Posterior cingulate gyrus (tissue), 11 donors: ENCODE measurements around the gene GAL3ST3.
"Not testable (repeated sequence)": the region's sequence is repeated elsewhere in the genome, so short reads cannot be mapped to it uniquely, and the experiment has no call there.

ENCODE experiments used
- DNase-seq, 10 donors: peaks; one replicate each; pipeline versions ENCODE4 v3.0.0 to v3.0.0-alpha.2; 2020 to 2021; ENCODE audit warnings: mixed read lengths in 3 of 10
- intact Hi-C: fragments of 100-400 bp; cut with DNase I; formaldehyde crosslinking; loops from one replicate; pipeline ENCODE4 v1.15.1; 2023

The GAL3ST3 gene

GRCh38 chr11:66047541-66048365 lies 1.2 kb downstream of the GAL3ST3 start:
- DNase-seq = peak in 1 of 10 donors; percentile 77
- intact Hi-C loops = loop anchor here (5.0 kb wide), 1 partner anchor 45 kb away; the partner anchor contains the start of genes BANF1 and EIF1AD

GRCh38 chr11:66046901-66047300 lies 2.1 kb downstream of the GAL3ST3 start:
- no peak for DNase-seq
- intact Hi-C loops = loop anchor here (5.0 kb wide), 1 partner anchor 45 kb away; the partner anchor contains the start of genes BANF1 and EIF1AD

- DNase-seq = peak; percentile 70 to 97 (median 82)
- intact Hi-C loops = loop anchor here (5.0 kb wide), 1 partner anchor 43 kb away; the partner anchor contains the start of genes BANF1 and EIF1AD
Observed at GRCh38 chr11:66045177-66045639, 3.8 kb downstream of the GAL3ST3 start.

GRCh38 chr11:66044757-66045156 lies 4.2 kb downstream of the GAL3ST3 start:
- DNase-seq = peak in 1 of 10 donors; percentile 13
- intact Hi-C loops = loop anchor here (5.0 kb wide), 1 partner anchor 42 kb away; the partner anchor contains the start of genes BANF1 and EIF1AD

GRCh38 chr11:66042996-66043906 lies 5.7 kb downstream of the GAL3ST3 start:
- intact Hi-C loops = no loop called here
- DNase-seq = peak in 1 of 10 donors; percentile 76

GRCh38 chr11:66042227-66042995 lies 6.5 kb downstream of the GAL3ST3 start:
- DNase-seq = peak in 2 of 10 donors; percentile 55 to 63
- intact Hi-C loops = no loop called here

- intact Hi-C loops = no loop called here
- peak in 1 of 10 donors; percentile 2 for DNase-seq
Observed at GRCh38 chr11:66039765-66040164, 9.2 kb downstream of the GAL3ST3 start.

- intact Hi-C loops = no loop called here
- DNase-seq = no peak
Observed at GRCh38 chr11:66037327-66037726, 11.6 kb downstream of the GAL3ST3 start.

- intact Hi-C loops = no loop called here
- DNase-seq = no peak
Observed at GRCh38 chr11:66036334-66036710, 12.6 kb downstream of the GAL3ST3 start.

GRCh38 chr11:66035653-66036333 lies 13.2 kb downstream of the GAL3ST3 start:
- intact Hi-C loops = no loop called here

GRCh38 chr11:66032957-66033735 lies 15.8 kb downstream of the GAL3ST3 start:
- intact Hi-C loops = no loop called here
- no peak for DNase-seq

More at GRCh38 chr11:66035653-66036333, 13.2 kb downstream of the GAL3ST3 start:
- peak in 1 of 10 donors; percentile 60 for DNase-seq

GRCh38 chr11:66026017-66026529 lies 22.9 kb downstream of the GAL3ST3 start, which contains the start of gene CATSPER1:
TSS of gene CATSPER1 (minus strand) at chr11:66026479. CDS start at chr11:66026379, 100 bp downstream.
- intact Hi-C loops = no loop called here
- DNase-seq = no peak

- DNase-seq = peak in 1 of 10 donors; percentile 70
- intact Hi-C loops = not testable (repeated sequence)
Observed at GRCh38 chr11:66023186-66023440, 25.8 kb downstream of the GAL3ST3 start.

- intact Hi-C loops = no loop called here
- peak; percentile 28 to 94 (median 73) for DNase-seq
Observed at GRCh38 chr11:66022401-66023185, 26.4 kb downstream of the GAL3ST3 start.

- DNase-seq = peak in 1 of 10 donors; percentile 81
Observed at GRCh38 chr11:66020618-66021357, 28.2 kb downstream of the GAL3ST3 start.

GRCh38 chr11:66020212-66020611 lies 28.7 kb downstream of the GAL3ST3 start:
- no peak for DNase-seq
- intact Hi-C loops = no loop called here

More at GRCh38 chr11:66020618-66021357, 28.2 kb downstream of the GAL3ST3 start:
- intact Hi-C loops = no loop called here

GRCh38 chr11:66017321-66017720 lies 31.6 kb downstream of the GAL3ST3 start:
- intact Hi-C loops = no loop called here
- peak in 2 of 10 donors; percentile 5 to 34 for DNase-seq
